ENCODE measurements around the gene LGI4.

LGI4 gene

GRCh38 chr19:35120898-35121297 is 14.0 kb downstream of the LGI4 start:
- no peaks in the 10 kb centered on the region; the same call in 1 of the 2 replicates for H3K27me3 ChIP-seq (replicated peaks; ENCODE audit: control insufficient read depth, insufficient read depth, low read length)
- TF ChIP-seq CTCF (IDR thresholded peaks at IDR 0.05; ENCODE audit: insufficient read depth, low read length, poor library complexity, severe bottlenecking), result no peak

GRCh38 chr19:35120492-35120891 is 14.4 kb downstream of the LGI4 start:
- no peak for DNase-seq (ENCODE audit: extremely low read depth, insufficient read length)
- TF ChIP-seq CTCF (IDR thresholded peaks at IDR 0.05; ENCODE audit: insufficient read depth, low read length, poor library complexity, severe bottlenecking), result no peak
- Histone ChIP-seq H3K36me3 (ENCODE audit: control insufficient read depth, insufficient read depth, low read length) (no peaks in the 10 kb centered on the region), H3K27me3 (replicated peaks; ENCODE audit: control insufficient read depth, insufficient read depth, low read length) (no peaks in the 10 kb centered on the region; the same call in 1 of the 2 replicates), H3K4me3 (replicated peaks; ENCODE audit: low read depth, low read length) (no peak overlapping the region)

More at GRCh38 chr19:35120898-35121297, 14.0 kb downstream of the LGI4 start:
- Histone ChIP-seq H3K36me3 (ENCODE audit: control insufficient read depth, insufficient read depth, low read length) (no peaks in the 10 kb centered on the region), H3K4me3 (replicated peaks; ENCODE audit: low read depth, low read length) (no peak overlapping the region)
- DNase-seq (ENCODE audit: extremely low read depth, insufficient read length), result no peak

- TF ChIP-seq CTCF (IDR thresholded peaks at IDR 0.05; ENCODE audit: insufficient read depth, low read length, poor library complexity, severe bottlenecking), result no peak
- Histone ChIP-seq H3K27me3 (replicated peaks; ENCODE audit: control insufficient read depth, insufficient read depth, low read length) (no peaks in the 10 kb centered on the region; the same call in none of the 2 replicates), H3K4me3 (replicated peaks; ENCODE audit: low read depth, low read length) (no peak overlapping the region), H3K36me3 (ENCODE audit: control insufficient read depth, insufficient read depth, low read length) (no peaks in the 10 kb centered on the region)
- DNase-seq (ENCODE audit: extremely low read depth, insufficient read length), result no peak
These were observed 15.2 kb downstream of the LGI4 start for GRCh38 chr19:35119578-35120155.

- no peak for TF ChIP-seq CTCF (IDR thresholded peaks at IDR 0.05; ENCODE audit: insufficient read depth, low read length, poor library complexity, severe bottlenecking)
- Histone ChIP-seq H3K4me3 (replicated peaks; ENCODE audit: low read depth, low read length) (no peak overlapping the region), H3K36me3 (ENCODE audit: control insufficient read depth, insufficient read depth, low read length) (no peaks in the 10 kb centered on the region), H3K27me3 (replicated peaks; ENCODE audit: control insufficient read depth, insufficient read depth, low read length) (no peaks in the 10 kb centered on the region; the same call in none of the 2 replicates)
- DNase-seq (ENCODE audit: extremely low read depth, insufficient read length), result no peak
These were observed 15.8 kb downstream of the LGI4 start for GRCh38 chr19:35119091-35119490.

- TF ChIP-seq CTCF (IDR thresholded peaks at IDR 0.05; ENCODE audit: insufficient read depth, low read length, poor library complexity, severe bottlenecking), result no peak
- no peaks in the 10 kb centered on the region for H3K36me3 ChIP-seq (ENCODE audit: control insufficient read depth, insufficient read depth, low read length)
- H3K4me3 ChIP-seq (replicated peaks; ENCODE audit: low read depth, low read length), result no peak overlapping the region
- DNase-seq (ENCODE audit: extremely low read depth, insufficient read length), result no peak
- no peaks in the 10 kb centered on the region; the same call in none of the 2 replicates for H3K27me3 ChIP-seq (replicated peaks; ENCODE audit: control insufficient read depth, insufficient read depth, low read length)
These were observed 16.4 kb downstream of the LGI4 start for GRCh38 chr19:35118268-35119020.
